Kidney glomerular epithelial cell (primary cell): ENCODE measurements around the gene SH3BP5L.

Source experiments
- DNase-seq: peaks from one replicate; lab custom pipeline; 2025; lab: John Stamatoyannopoulos, UW

SH3BP5L gene

DNA sequence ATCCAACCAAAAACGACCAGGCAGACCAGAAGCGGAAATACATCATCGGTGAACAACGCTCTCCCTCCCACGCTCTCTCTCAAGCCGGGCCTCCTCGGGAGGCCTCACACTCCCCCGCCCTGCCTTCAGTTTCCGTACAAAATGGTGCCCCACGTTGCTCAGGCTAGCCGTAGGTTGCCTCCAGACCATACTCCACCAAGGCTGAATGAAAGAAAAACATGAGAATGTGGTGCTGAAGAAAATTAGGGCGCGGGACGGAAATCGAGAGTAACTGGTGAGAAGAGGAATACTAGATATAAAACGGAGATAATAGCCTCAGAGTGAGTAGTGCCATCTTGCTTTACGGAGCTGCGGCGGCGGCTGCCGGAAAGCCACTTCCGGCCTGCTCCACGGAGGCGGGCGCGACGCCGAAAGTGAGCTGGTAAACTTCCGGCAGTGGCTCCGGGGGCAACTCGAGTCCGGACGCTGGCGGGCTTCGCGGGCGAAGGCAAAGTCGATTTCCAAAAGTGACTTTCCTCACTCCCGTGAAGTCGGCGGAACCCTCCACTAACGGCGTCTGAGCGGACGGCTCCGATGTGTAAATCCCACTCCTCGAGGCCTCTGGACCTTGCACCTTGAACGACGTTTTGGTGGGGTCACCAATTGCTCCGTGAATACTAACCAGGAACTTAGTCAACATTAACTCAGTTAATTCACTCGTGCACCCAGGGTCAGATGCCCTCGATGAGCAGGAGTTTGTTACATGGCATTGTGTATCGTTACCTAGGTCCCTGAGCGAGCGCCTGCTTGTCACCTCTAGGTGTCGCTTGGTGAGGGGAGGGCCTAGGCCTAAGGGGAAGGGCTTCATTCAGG, at the start of gene SH3BP5L:
Gene SH3BP5L, minus strand, starts transcription at position 7 of the 852 bp plus-strand sequence. CDS start 980 bp downstream, outside the sequence.
- DNase-seq = peak; percentile 98

DNA sequence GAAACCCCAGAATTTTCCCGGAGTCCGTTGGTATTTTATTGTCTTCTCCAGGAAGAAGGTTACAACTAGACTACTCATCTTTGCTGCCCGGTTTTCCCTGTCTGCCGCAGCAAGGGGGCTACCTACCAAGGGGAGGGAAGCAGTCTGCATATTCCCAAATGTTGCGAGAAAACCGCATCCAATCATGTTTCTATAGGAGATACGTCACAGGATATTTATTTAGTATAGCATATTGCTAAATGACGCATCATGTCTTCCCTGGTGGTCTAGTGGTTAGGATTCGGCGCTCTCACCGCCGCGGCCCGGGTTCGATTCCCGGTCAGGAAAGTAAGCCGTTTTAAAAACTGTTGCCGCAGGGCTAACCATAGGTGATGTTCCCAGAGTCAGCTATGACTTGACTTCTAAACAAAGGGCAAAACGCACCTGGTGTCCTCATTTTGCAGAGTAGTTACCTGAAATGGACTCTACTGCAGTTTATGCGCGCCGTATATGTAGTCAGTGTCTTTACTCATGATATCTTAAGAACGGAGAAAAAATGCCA, 48.3 kb upstream of the SH3BP5L start:
- DNase-seq = peak; percentile 94

DNA sequence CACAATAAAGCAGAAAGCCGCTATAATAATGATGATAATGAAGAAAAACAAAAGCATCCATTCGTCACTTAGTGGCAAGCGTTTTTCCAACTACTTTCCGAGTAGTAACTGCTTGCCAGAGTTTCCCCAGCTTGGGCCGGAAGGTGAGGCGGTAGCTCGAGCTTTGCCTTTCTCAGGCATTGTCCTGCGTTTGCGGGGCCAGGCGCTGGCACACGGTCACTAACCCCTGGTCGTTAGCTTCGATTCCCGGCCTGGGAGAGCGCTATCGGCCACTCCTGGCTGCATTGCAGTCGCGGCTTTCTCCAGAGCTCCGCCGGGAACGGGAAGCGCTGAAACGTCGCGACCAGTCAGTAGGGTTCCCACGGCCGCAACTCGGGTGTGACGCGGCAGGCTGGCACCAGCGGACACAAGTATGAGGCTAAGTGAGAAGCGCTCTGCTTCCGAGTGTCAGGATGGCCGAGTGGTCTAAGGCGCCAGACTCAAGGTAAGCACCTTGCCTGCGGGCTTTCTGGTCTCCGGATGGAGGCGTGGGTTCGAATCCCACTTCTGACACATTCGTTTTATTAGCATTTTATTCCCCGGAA, 47.8 kb upstream of the SH3BP5L start:
- peak; percentile 94 for DNase-seq

DNA sequence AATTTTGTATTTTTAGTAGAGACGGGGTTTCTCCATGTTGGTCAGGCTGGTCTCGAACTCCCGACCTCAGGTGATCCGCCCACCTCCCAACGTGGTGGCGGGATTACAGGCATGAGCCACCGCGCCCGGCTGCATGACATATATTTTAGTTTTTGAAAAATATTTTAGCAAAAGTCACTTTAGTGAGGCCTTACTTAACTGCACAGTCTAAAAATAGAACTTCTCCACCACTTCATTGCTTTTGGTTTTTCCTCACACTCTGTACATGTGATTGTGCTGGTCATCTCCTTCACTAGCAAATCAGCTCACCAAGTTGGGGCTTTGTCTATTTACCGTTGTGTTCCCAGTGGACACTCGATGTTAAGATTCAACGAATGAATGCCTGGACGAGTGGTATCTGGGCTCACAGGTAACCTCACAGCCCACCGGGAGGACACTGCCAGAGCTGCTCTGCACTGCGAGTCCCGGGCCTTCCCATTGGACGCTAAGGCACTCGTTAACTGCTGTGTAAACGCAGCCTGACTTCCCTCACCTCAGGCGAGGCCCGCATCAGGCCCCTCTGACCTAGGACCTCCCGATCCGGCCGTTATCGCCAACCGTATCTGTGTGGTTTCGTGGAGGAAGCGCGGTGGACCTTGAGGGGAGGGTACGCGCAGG, 47.2 kb upstream of the SH3BP5L start:
- DNase-seq = peak; percentile 60

DNA sequence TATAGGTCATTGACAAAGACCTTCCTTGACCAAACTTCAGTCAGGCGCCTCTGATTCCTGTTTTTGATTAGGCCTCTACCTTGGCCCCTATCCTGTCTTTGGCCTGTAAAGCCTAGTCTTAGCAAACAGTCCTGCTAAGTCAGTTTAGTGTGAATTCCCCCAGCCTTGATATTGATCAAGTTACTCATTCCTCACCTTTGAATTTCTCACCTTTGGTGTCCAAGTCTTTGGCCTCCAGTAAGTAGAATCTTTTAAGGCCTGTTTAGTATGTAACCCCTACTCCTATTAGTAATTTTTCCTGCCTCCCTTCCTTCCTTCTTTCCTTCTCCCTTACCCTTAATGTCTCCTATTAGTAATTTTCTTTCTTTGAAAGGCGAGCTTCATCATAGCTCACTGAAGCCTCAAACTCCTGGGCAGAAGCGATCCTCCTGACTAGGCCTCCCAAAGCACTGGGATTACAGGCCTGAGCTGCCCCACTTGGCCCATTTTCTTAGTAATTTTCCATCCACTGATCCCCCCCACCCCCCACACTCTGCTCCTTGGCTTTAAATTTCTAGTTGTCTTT, 46.2 kb upstream of the SH3BP5L start:
- DNase-seq = no peak

DNA sequence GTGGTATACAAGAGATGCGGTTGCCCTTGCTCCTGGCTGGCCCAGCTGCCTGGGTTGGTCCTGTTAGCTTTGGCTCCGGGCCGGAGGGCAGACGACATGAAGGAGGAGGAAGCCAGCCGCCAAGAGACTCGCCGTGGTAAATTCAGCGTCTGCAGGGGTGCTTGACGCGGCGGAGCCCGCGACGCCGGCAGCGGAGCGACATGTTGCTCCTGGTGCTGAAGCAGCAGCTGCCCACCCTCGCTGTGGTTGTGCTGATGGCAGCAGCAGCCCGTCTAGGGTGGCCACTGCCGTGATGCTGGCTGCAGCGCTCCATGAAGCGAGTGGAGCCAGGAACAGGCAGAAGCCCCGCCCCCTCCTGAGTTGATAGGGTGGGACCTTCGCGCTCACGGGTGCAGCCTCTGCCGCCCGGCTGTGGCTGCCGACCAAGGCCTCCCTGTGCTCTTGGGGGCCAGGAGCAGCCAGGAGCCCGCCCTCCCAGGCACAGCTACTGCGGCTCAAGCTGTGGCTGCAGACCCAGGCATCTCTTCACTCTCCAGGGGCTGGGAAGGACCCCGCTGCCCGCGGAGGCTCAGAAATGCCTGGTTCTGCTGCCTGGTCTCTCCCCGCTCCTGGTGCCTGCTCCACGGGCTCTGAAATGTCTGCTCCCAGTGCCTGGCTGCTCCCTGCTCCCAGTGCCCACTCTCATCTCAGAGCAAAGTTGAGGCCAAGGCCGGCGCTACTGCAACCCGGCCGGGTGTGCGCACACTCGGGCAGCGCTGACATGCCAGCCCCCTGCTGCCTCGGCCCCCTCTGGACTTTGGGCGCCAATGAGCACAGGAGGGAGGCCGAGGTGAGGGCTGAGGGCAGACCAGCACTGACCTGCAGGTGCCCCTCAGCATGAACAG, 37.5 kb upstream of the SH3BP5L start:
- DNase-seq = peak; percentile 31

DNA sequence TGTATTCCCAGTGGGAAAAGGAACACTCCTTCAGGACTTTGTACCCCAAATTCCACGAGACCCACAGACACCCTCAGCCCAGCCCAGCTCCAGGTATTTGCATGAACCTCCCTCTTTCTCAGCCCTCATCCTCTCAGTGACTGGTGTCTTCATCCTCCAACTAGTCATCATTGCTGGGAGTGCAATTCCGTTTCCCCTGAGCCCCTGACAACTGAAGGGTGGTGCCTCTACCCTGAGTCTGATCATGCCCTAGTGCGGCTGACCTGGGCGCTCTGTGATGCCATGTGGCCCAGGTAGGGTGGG, 36.9 kb upstream of the SH3BP5L start:
- no peak for DNase-seq

DNA sequence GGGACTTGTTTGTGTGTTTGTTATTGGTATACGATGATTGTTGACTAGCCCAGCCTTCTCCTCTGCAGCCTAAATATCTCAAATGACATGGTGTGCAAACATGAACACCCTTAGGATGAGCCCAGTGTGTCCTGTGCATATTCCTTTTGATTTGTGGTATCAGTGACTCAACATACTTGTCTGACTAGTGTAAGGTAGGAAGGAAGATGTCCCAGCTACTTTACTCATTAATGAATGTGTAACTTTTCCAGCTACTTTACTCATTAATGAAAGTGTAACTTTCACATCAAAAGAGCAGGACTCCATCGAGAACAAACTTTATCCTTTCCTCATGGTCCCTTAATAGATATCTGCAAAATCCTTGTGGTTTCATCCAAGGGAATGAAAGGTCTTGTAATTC, 35.9 kb upstream of the SH3BP5L start:
- peak; percentile 22 for DNase-seq

DNA sequence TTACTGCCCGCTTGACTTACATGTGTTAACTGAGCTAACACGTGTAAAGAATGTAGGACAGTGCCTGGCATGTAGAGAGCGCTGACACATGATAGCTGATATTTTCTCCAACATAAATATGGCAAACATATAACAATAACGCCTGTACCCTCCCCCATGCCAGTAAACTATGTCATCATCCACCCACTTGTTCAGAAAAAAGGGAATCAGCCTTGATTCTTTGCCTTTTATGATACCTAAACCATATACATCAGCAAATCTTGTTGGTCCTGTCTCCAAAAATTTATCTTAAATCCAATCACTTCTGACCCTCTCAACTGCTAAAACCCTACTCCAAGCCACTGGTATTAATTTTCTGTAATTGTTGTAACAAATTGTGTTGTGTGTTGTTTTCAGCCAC, 34.3 kb upstream of the SH3BP5L start:
- DNase-seq = no peak

DNA sequence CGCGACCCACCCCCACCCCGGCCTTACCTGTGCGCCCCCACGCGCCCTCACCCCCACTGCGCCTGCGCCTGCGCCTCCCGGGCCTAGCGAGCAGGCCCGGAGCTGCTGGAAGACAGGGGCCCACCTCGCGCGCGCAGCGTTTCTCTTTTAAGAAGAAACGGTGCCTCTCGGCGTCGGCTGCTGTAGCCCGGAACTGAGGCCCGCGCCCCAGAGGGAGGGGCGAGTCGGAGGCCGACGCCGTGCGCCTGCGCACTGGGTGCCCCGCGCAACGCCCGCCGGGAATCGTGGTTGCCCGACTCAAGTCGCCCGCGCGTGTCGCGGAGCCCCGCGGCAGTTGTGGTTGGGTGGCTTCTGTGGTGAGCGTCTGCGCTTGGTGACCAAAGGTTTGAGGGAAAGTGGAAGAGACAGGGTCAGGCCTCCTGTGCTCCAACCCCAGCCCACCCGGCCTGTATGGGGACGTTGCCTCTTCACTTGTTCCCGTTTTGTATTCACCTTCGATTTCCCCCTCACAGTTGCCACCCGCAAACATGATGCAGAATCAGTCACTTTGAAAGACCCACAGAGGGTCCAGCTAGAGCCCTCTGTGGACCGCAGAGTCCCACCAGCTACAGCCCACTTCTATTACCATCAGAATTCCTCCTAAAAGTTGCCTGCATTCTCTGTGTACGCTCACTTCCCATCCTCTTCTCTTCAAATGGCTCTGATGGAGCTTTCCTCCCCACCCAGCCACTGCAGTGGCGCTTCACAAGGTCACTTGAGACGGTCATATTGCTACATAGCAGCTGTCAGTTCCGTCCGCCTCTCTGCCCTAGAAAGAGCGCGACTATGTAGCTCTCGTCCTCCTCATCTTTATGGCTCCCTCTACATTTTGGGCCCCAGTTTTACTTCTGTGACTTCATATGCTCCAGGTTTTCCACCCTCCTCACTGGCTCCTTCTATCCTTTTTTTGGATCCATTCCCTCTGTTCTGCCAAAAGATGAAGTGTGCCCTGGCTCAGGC, 33.5 kb upstream of the SH3BP5L start, which contains the start of gene ZNF692:
Gene ZNF692, minus strand, starts transcription at position 195 of the 999 bp plus-strand sequence. CDS start 776 bp downstream, outside the sequence.
- peak; percentile 87 for DNase-seq

DNA sequence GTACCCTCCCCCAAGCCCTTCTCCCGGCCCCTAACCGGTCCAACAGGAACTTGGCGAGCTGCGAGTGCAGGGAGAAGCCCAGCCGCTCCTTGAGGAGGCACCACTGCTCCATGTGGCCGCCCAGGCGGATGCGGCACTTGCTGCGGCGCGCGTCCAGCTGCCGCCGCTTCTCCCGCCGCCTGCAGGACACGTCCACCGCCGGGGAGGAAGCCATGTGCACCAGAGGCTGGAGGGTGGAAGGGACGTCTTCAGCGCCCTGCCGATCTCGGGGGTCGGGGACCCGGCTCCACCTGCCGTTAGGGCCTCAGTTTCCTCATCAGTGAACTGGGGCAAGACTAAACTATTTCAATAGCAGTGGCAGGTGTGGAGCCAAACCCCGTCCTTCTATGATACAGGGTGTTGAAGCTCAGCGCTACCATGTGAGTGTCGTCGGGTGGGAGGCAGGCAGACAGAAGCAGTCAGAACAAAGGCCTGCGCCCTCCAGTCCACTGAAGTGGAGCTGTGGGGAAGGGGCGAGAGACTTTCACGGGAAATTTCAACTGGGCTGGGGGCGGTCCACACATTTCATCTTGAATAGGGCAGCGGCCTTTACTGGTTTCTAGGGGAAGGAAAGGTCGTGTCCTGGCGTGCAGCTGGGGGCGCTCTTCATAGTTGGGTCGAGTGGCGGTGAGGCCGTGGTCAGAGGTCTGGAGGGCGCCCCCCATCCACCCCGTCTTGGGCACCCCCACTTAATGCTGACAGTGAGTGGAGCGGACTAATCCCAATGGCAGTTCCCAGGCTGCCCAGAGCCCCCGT, 32.6 kb upstream of the SH3BP5L start:
- DNase-seq = peak; percentile 62

DNA sequence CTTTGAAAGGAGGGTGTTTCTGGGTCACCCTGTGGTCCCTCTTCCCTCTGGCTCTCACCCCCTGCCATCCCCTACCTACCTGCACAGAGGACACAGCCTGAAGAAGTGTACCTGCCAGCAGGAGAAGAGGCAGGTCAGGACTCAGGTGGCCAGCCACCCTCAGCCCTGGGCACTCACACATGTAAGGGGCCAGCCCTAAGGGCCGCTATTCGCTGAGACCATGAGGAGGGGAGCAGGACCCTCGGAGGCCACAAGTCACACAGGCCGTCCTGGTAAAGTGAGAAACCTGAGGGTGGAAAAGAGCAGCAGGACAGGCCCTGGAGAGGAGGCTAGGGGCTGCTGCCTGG, 32.0 kb upstream of the SH3BP5L start:
- no peak for DNase-seq

DNA sequence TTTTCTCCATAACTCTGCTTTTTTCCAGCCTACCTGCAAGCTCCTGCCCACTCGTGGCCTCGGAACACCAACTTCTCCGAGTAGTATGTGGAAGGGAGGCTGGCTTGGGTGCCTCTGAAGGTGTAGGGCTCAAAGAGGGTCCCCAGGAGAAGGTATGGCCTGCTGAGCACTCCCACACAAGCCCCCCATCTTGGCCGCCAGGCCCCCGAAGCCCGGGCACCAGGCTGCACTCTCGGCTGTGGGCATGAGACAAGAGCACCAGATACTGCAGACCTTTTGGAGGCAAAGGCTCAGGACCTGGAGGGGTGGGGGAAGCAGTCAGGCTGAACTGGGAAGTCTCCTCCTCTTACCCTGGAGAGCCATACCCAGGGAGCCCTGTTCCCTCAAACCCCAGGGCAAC, 31.5 kb upstream of the SH3BP5L start:
- DNase-seq = no peak

DNA sequence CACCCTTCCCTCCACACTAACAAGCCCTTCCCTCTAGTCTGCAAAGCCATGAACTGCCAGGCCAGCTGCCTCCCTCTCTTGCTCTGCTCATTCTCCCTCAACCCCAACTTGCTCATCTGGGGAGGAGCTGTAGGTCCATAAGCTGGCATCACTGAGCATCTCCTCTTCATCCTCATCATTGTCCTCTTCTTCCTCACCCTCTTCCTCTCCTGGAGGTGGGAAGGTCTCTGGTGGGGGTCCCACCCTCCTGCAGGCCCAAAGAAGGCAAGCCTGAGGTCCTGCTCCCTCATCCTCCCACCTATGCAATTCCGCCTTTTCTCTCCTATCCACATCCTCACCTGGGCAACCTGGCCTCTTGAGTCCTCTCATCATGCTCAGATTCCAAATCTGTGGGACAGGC, 30.5 kb upstream of the SH3BP5L start:
- DNase-seq = no peak

DNA sequence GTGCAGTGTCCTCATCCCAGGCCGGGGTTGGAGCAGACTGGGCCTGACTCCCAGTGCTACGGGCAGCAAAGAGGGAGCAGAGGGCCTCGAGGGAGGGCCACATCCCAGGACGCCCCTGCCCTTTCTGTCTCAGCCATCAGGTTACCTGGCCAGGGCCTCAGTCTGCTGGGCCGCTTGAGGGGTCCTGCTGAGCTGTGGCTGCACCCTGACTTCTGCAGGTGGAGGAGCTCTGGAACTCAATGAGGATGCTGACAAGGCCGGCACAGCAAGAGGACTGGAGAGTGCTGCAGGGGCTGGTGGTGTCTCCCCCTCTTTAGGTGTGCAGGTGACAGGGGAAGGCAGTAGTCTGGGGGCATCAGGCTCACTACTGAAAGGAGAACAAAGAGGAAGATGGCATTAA, 29.9 kb upstream of the SH3BP5L start:
- no peak for DNase-seq

DNA sequence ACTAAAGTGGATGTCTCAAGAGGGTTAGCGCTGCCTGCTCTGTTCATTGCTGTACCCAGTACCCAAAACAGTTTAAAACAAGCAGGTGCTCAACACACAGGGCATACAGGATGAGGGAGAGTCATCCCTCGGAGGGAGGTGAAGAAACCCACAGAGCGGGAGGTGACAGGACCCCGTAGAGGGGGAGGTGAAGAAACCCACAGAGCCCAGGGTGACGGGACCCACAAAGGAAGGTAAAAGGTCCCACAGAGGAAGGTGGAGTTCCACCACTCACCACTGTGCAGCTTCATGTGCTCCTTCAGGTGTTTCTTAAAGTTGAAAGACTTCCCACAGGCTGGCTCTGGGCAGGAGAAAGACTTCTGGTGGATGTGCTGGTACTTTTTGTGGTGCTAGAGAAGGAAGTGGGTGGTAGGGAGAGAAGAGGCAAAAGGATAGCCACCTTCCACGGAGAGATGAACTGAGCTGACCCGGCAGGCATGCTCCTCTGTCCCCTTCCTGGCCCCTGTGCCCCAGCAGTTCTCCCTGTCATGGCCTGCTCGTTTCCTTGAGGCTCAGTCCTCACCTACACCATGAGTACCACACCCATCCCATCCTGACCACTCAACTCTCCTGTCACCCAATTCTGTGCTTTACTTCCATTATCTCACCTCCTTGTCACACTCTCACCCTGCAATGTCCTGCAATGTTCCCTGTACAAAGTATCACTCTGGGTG, 28.1 kb upstream of the SH3BP5L start:
- no peak for DNase-seq

DNA sequence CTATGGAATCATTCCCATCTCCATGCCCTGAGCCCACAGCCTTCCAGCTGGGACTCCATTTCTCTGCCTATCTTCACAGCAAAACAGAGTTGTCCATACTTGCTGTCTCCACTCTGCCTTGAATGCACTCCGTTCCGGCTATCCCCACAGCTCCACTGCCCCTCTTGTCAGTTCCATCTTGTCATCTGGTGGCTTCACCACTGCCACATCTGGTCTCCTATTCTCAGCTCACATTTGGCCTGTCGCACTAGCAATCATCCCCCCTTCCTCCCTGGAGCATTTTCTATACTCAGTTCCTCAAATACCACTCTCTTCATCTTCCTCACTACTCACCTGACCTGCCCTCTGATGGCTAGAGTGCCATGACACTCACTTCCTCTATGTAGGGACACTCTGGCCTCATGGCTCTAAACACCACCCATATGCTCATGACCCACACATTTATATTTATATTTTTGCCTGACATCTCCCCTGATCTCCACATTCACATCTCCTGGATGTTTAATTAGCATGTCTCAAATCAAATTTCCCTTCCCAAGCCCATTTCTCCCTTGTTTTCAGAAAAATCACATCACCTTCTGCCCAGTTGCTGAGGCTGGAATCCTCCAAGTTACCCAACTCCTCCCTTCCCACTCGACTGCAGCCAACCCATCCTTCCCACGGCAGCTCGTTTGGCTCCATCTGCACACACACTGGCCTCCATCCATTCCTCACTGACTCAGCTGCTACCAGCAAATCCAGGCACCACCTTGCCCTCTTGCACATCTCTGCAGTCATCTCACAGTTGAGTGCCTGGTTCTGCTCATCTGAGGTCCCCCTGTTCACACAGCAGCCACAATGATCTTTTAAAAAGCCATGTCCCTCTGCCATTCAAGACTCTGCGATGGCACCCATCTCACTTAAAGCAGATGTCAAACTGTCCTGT, 27.0 kb upstream of the SH3BP5L start:
- no peak for DNase-seq

DNA sequence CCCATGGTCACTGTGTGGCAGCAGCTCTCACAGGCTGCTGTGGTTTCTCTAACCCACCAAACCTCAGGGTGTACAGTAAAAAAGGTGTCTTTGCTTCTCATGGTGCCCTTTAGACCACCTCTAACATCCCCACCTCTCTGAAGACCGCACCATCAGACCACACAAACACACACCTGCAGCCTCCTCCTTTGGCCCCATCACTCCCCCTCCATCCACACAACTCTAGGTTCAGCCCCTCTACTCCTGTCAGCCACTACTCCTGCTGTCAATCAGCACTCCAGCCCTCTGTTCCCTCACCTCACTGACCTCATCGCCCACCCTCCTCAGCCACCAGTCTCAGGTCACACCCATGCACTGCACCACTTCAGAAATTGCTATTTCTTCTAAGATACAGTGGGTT, 25.7 kb upstream of the SH3BP5L start:
- no peak for DNase-seq
